Measurements from ENCODE around the gene SIX5. TPM values are rescaled to one million over a fixed set of nuclear protein-coding genes. Genes with fewer than 3 reads are reported as not detected.

Gene SIX5
- total RNA-seq, 1 experiment from 2014 or later, result 26.0 TPM

DNA sequence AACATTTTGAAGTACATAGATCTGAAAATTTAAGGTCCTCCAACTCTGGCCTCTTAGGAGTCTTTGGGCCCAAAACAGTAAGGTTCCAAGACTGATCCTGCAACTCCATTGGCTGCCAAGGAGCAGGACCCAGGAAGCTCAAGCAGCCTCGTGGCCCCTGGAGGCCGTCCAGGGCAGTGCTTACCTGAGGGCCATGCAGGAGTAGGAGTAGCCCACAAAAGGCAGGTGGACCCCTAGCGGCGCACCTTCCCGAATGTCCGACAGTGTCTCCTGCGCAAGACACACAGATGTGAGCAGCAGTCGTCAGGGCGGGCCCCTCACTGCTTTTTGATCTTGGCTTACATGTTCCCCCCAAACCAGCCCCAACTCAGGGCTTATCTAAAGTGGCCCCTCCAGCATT lies 5.7 kb upstream of the SIX5 start:
- ATAC-seq, result peak; percentile 15
- peaks cover 13% of the 10 kb centered on the region for H3K27me3 Mint-ChIP-seq (ENCODE audit: low read depth)
- DNase-seq (ENCODE audit: low spot score), result peak; percentile 84
- H3K27ac Mint-ChIP-seq, result no peak overlapping the region
- no peaks in the 10 kb centered on the region for H3K9me3 Mint-ChIP-seq
- TF ChIP-seq, protein P1, sequence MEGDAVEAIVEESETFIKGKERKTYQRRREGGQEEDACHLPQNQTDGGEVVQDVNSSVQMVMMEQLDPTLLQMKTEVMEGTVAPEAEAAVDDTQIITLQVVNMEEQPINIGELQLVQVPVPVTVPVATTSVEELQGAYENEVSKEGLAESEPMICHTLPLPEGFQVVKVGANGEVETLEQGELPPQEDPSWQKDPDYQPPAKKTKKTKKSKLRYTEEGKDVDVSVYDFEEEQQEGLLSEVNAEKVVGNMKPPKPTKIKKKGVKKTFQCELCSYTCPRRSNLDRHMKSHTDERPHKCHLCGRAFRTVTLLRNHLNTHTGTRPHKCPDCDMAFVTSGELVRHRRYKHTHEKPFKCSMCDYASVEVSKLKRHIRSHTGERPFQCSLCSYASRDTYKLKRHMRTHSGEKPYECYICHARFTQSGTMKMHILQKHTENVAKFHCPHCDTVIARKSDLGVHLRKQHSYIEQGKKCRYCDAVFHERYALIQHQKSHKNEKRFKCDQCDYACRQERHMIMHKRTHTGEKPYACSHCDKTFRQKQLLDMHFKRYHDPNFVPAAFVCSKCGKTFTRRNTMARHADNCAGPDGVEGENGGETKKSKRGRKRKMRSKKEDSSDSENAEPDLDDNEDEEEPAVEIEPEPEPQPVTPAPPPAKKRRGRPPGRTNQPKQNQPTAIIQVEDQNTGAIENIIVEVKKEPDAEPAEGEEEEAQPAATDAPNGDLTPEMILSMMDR (IDR thresholded peaks at IDR 0.05), result peak; percentile 24; the same call in 1 of the 2 replicates
- no peak for TF ChIP-seq PRRX2 (CRISPR knock-in tag; IDR thresholded peaks at IDR 0.05)
- H3K36me3 Mint-ChIP-seq, result peaks cover 18% of the 10 kb centered on the region
- H3K4me3 Mint-ChIP-seq, result no peak overlapping the region
- CTCF ChIA-PET, result interaction anchor here (0.5 to 2.1 kb wide), 23 partner anchors 8 to 222 kb away, joined by 3 to 11 read pairs (median 5); partner anchors contain the start of genes DMPK, DMWD, FBXO46 and QPCTL
- peaks cover 18% of the 10 kb centered on the region for H3K4me1 Mint-ChIP-seq
- POLR2A ChIA-PET, result interaction anchor here (1.0 kb wide), 1 partner anchor 18 kb away, joined by 3 read pairs; the partner anchor contains the start of gene DMWD

DNA sequence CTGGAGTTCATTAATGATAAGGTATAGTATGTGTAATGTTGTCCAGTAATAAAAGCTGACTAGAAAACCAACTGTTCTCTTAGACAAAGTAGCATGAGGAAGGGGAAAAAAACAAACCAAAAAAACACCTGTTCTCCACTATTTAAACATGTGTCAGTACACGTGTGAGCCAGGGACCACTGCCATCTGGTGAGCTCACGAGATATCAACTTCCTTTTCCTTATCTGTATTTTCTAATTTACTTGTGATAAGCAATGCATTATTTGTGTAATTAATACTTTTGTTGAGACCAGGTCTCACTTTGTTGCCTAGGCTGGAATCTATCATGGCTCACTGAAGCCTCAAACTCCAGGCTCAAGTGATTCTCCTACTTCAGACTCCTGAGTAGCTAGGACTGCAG lies 4.3 kb upstream of the SIX5 start:
- DNase-seq (ENCODE audit: low spot score) (no peak), ATAC-seq (no peak)
- Mint-ChIP-seq H3K27me3 (ENCODE audit: low read depth) (peaks cover 6% of the 10 kb centered on the region; the same call in 1 of the 2 replicates), H3K9me3 (no peaks in the 10 kb centered on the region), H3K4me3 (no peak overlapping the region), H3K27ac (no peak overlapping the region), H3K36me3 (peaks cover 16% of the 10 kb centered on the region), H3K4me1 (peaks cover 9% of the 10 kb centered on the region)
- TF ChIP-seq ZNF219 (CRISPR knock-in tag; IDR thresholded peaks at IDR 0.05; ENCODE audit: borderline replicate concordance), result no peak
- no peak for TF ChIP-seq OVOL2 (CRISPR knock-in tag; IDR thresholded peaks at IDR 0.05; ENCODE audit: borderline replicate concordance)
- TF ChIP-seq, protein P2, sequence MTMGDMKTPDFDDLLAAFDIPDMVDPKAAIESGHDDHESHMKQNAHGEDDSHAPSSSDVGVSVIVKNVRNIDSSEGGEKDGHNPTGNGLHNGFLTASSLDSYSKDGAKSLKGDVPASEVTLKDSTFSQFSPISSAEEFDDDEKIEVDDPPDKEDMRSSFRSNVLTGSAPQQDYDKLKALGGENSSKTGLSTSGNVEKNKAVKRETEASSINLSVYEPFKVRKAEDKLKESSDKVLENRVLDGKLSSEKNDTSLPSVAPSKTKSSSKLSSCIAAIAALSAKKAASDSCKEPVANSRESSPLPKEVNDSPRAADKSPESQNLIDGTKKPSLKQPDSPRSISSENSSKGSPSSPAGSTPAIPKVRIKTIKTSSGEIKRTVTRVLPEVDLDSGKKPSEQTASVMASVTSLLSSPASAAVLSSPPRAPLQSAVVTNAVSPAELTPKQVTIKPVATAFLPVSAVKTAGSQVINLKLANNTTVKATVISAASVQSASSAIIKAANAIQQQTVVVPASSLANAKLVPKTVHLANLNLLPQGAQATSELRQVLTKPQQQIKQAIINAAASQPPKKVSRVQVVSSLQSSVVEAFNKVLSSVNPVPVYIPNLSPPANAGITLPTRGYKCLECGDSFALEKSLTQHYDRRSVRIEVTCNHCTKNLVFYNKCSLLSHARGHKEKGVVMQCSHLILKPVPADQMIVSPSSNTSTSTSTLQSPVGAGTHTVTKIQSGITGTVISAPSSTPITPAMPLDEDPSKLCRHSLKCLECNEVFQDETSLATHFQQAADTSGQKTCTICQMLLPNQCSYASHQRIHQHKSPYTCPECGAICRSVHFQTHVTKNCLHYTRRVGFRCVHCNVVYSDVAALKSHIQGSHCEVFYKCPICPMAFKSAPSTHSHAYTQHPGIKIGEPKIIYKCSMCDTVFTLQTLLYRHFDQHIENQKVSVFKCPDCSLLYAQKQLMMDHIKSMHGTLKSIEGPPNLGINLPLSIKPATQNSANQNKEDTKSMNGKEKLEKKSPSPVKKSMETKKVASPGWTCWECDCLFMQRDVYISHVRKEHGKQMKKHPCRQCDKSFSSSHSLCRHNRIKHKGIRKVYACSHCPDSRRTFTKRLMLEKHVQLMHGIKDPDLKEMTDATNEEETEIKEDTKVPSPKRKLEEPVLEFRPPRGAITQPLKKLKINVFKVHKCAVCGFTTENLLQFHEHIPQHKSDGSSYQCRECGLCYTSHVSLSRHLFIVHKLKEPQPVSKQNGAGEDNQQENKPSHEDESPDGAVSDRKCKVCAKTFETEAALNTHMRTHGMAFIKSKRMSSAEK (CRISPR knock-in tag; IDR thresholded peaks at IDR 0.05; ENCODE audit: borderline replicate concordance), result no peak
- TF ChIP-seq IRF2 (CRISPR knock-in tag; IDR thresholded peaks at IDR 0.05; ENCODE audit: borderline replicate concordance, low read depth), result no peak
- no peak for TF ChIP-seq PRRX2 (CRISPR knock-in tag; IDR thresholded peaks at IDR 0.05)
- no peak for TF ChIP-seq SP1 (CRISPR knock-in tag; conservative IDR thresholded peaks at IDR 0.05)
- TF ChIP-seq, protein P3, sequence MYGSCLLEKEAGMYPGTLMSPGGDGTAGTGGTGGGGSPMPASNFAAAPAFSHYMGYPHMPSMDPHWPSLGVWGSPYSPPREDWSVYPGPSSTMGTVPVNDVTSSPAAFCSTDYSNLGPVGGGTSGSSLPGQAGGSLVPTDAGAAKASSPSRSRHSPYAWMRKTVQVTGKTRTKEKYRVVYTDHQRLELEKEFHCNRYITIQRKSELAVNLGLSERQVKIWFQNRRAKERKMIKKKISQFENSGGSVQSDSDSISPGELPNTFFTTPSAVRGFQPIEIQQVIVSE (CRISPR knock-in tag; IDR thresholded peaks at IDR 0.05; ENCODE audit: borderline replicate concordance), result no peak
- POLR2A ChIA-PET, result no interaction called here
- CTCF ChIA-PET, result interaction anchor here (1.4 to 5.1 kb wide), 3 partner anchors 37 to 81 kb away, joined by 3 to 135 read pairs (median 6); partner anchors contain the start of genes QPCTL, RSPH6A and SNRPD2

DNA sequence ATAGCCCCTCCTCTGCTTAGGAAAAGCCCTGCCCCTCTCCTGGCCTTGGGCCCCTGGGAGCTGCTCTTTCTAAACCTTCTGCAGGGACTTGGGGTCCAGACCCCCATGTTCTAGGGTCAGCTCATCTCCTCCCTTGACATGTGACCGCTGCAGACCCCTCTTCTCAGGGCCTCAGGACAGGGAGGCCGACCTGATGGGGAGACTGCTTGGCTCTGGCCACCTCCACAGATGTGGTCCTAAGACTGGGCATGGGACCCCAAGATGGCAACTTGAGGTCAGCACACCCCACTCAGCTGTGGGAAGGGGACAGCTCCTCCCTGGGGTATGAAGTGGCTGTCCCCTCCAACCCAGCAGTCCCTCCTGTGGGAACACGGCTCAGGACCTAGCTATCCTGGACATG lies 3.9 kb upstream of the SIX5 start:
- H3K27ac Mint-ChIP-seq, result no peak overlapping the region
- H3K9me3 Mint-ChIP-seq, result no peaks in the 10 kb centered on the region
- no peak for TF ChIP-seq CREB1 (CRISPR knock-in tag; IDR thresholded peaks at IDR 0.05)
- TF ChIP-seq ZBTB21 (CRISPR knock-in tag; IDR thresholded peaks at IDR 0.05; ENCODE audit: borderline replicate concordance), result no peak
- TF ChIP-seq, protein P4, sequence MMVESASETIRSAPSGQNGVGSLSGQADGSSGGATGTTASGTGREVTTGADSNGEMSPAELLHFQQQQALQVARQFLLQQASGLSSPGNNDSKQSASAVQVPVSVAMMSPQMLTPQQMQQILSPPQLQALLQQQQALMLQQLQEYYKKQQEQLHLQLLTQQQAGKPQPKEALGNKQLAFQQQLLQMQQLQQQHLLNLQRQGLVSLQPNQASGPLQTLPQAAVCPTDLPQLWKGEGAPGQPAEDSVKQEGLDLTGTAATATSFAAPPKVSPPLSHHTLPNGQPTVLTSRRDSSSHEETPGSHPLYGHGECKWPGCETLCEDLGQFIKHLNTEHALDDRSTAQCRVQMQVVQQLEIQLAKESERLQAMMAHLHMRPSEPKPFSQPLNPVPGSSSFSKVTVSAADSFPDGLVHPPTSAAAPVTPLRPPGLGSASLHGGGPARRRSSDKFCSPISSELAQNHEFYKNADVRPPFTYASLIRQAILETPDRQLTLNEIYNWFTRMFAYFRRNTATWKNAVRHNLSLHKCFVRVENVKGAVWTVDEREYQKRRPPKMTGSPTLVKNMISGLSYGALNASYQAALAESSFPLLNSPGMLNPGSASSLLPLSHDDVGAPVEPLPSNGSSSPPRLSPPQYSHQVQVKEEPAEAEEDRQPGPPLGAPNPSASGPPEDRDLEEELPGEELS (CRISPR knock-in tag; IDR thresholded peaks at IDR 0.05), result no peak
- no peak for TF ChIP-seq TCF7 (CRISPR knock-in tag; IDR thresholded peaks at IDR 0.05; ENCODE audit: low read depth)
- no peak for TF ChIP-seq MXD4 (CRISPR knock-in tag; IDR thresholded peaks at IDR 0.05; ENCODE audit: borderline replicate concordance)
- no peak for TF ChIP-seq FOXJ3 (CRISPR knock-in tag; IDR thresholded peaks at IDR 0.05; ENCODE audit: borderline replicate concordance)
- CTCF ChIA-PET, result interaction anchor here (1.4 to 5.1 kb wide), 2 partner anchors 38 to 44 kb away, joined by 3 to 135 read pairs; partner anchors contain the start of gene RSPH6A
- H3K4me3 Mint-ChIP-seq, result no peak overlapping the region
- ATAC-seq, result no peak
- peaks cover 5% of the 10 kb centered on the region; the same call in 1 of the 2 replicates for H3K27me3 Mint-ChIP-seq (ENCODE audit: low read depth)
- peaks cover 16% of the 10 kb centered on the region for H3K36me3 Mint-ChIP-seq
- peaks cover 8% of the 10 kb centered on the region for H3K4me1 Mint-ChIP-seq
- no peak for DNase-seq (ENCODE audit: low spot score)
- POLR2A ChIA-PET, result no interaction called here

All from WTC11 (cell line).